Subcutaneous adipose tissue (tissue), 4 donors: Measurements from ENCODE around the gene TLCD1. TPM values are rescaled to one million over a fixed set of nuclear protein-coding genes. Genes with fewer than 3 reads are reported as not detected.

Experiments
- CTCF ChIP-seq: fragments of 450-650 bp; IDR thresholded peaks from one replicate; pipeline ENCODE4 v1.5.1; 2016; ENCODE audit warnings: low read depth, mild to moderate bottlenecking, control low read depth, antibody characterized with exemption, moderate library complexity
- total RNA-seq, 4 donors: library from RNA; depleted of rRNA; stranded (reverse); fragments of >200 nt; gene quantifications; one replicate each; pipeline ENCODE4 v1.1.0, GENCODE V29; 2016

Gene TLCD1
- total RNA-seq, 4 donors from 2014 or later: 1.5 to 2.5 (median 1.6) TPM; not detected in 1

GRCh38 chr17:28702026-28702751 is 23.8 kb downstream of the TLCD1 start:
- no peak for TF ChIP-seq CTCF

- TF ChIP-seq CTCF: no peak
Measured at GRCh38 chr17:28700830-28701492, 25.1 kb downstream of the TLCD1 start.

- no peak for TF ChIP-seq CTCF
Measured at GRCh38 chr17:28700278-28700677, 25.8 kb downstream of the TLCD1 start.

GRCh38 chr17:28698253-28698941 is 27.6 kb downstream of the TLCD1 start:
- no peak for TF ChIP-seq CTCF

- TF ChIP-seq CTCF: no peak
Measured at GRCh38 chr17:28693869-28694268, 32.2 kb downstream of the TLCD1 start.

- no peak for TF ChIP-seq CTCF
Measured at GRCh38 chr17:28689011-28689410, 37.0 kb downstream of the TLCD1 start.

- no peak for TF ChIP-seq CTCF
Measured at GRCh38 chr17:28688481-28688880, 37.6 kb downstream of the TLCD1 start.
